PC-9 (cell line): ENCODE results near the gene RBMS1. TPM values are rescaled to one million over a fixed set of nuclear protein-coding genes. Genes with fewer than 3 reads are reported as not detected.
"Not testable (repeated sequence)": the region's sequence is repeated elsewhere in the genome, so short reads cannot be mapped to it uniquely, and the experiment has no call there.

Source experiments
- BruUV-seq: library from RNA; stranded (reverse); fragments of 400-500 nt; replicated peaks from 2 replicates; lab custom pipeline; 2021; lab: Mats Ljungman, UMichigan
- CTCF ChIA-PET: fragments of 300-600 bp; sonication (Branson Sonifier 250); formaldehyde crosslinking; loops from one replicate; lab custom pipeline; 2022; ENCODE audit warnings: antibody characterized with exemption; lab: Charles Lee
- POLR2A ChIA-PET: fragments of 300-600 bp; sonication (Branson Sonifier 250); formaldehyde crosslinking; loops from one replicate; lab custom pipeline; 2022; ENCODE audit warnings: antibody characterized with exemption; ENCODE audit not compliant: unreplicated experiment; lab: Charles Lee
- DNase-seq, 2 experiments: peaks; one replicate each; pipeline versions ENCODE4 v3.0.0 to v3.0.0-alpha.2; 2015 to 2022; ENCODE audit warnings: mixed read lengths in 1 of 2
- H2AFZ ChIP-seq: fragments of 200-600 bp; sonication (generic); 2 replicates; pipeline ENCODE4 v1.8.1; 2017; ENCODE audit warnings: antibody characterized with exemption
- H3F3A ChIP-seq: fragments of 200-600 bp; sonication (generic); 2 replicates; pipeline ENCODE4 v1.8.1; 2017; ENCODE audit warnings: antibody characterized with exemption, mild to moderate bottlenecking, low read depth; ENCODE audit not compliant: insufficient read depth
- H3K27ac ChIP-seq: fragments of 200-600 bp; sonication (generic); 2 replicates; pipeline ENCODE4 v1.6.1; 2016; ENCODE audit warnings: mixed run types
- H3K27me3 ChIP-seq: fragments of 200-600 bp; sonication (generic); 2 replicates; pipeline ENCODE4 v1.6.1; 2016; ENCODE audit warnings: low read depth, mixed run types; ENCODE audit not compliant: insufficient read depth
- H3K36me3 ChIP-seq: fragments of 200-600 bp; sonication (generic); 2 replicates; pipeline ENCODE4 v1.6.1; 2016; ENCODE audit warnings: low read depth, mixed run types
- H3K4me1 ChIP-seq: fragments of 200-600 bp; sonication (generic); replicated peaks from 2 replicates; pipeline ENCODE4 v1.6.1; 2016; ENCODE audit warnings: mixed run types; ENCODE audit not compliant: insufficient read depth
- H3K4me2 ChIP-seq: fragments of 200-600 bp; sonication (generic); 2 replicates; pipeline ENCODE4 v1.6.1; 2017; ENCODE audit warnings: mixed run types
- H3K4me3 ChIP-seq: fragments of 200-600 bp; sonication (generic); 2 replicates; pipeline ENCODE4 v1.6.1; 2016; ENCODE audit warnings: mixed run types
- H3K79me2 ChIP-seq: fragments of 200-600 bp; sonication (generic); 2 replicates; pipeline ENCODE4 v1.6.1; 2017; ENCODE audit warnings: low read depth, mixed run types
- H3K9me2 ChIP-seq: fragments of 200-600 bp; sonication (generic); 2 replicates; pipeline ENCODE4 v1.8.1; 2017; ENCODE audit warnings: mild to moderate bottlenecking; ENCODE audit not compliant: insufficient read depth
- H3K9me3 ChIP-seq: fragments of 200-600 bp; sonication (generic); 2 replicates; pipeline ENCODE4 v1.8.1; 2016; ENCODE audit warnings: low read depth; ENCODE audit not compliant: insufficient read depth
- H4K20me1 ChIP-seq: fragments of 200-600 bp; sonication (generic); 2 replicates; pipeline ENCODE4 v1.8.1; 2017; ENCODE audit not compliant: insufficient read depth
- EZH2 ChIP-seq: fragments of 200-600 bp; sonication (generic); IDR thresholded peaks from 2 replicates; pipeline ENCODE4 v1.8.0; 2017; ENCODE audit warnings: antibody characterized with exemption, low read depth
- intact Hi-C: fragments of 100-400 bp; cut with micrococcal nuclease; formaldehyde crosslinking; loops from one replicate; pipeline ENCODE4 v1.10.0; 2022; ENCODE audit not compliant: unreplicated experiment
- total RNA-seq: library from RNA; stranded (reverse); gene quantifications from 2 replicates; pipeline ENCODE4 v1.2.3, GENCODE V29; 2021
- TF ChIP-seq, protein P1 (sequence below): fragments of 200-600 bp; sonication (generic); conservative IDR thresholded peaks from 2 replicates; pipeline ENCODE4 v1.6.1; 2017; ENCODE audit warnings: mixed run types, antibody characterized with exemption, mild to moderate bottlenecking, moderate library complexity

RBMS1 gene
- total RNA-seq, 1 experiment from 2014 or later, result 65.1 TPM

DNA sequence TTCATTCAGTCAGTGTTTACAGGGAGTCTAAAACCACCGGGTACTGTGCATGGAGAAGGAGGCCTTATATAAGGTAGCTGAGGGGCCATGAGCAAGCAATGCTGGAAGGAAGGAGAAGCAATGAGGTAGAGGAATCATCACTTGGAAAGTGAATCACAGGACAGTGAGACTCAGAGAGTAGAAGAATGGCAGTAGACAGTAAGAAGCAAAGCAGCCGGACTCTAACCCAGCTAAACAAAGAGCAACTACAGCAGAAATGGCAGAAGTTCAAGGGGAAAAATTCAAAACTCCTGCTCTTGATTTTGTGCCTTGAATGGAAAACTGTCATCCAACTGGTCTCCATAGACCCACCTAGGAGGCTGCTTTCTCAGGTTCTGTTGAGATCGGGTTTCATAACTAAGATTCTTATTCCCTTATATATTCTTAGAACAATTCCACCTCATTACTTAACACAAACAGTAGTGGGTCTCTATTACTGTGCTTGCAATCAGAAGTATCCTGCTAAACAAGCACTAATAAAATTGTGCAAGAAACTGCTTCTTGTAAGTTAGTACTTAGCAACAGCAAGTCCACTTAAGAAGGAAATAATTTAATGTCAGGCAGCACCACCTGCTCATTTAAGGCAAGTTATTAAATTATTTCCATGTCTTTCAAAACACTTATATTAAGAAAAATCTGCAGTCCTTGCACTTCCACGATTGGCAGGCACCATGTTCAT, 68.0 kb downstream of the RBMS1 start:
- H3K9me2 ChIP-seq, result no peaks in the 10 kb centered on the region
- BruUV-seq, result no TSS peak
- H3F3A ChIP-seq, result no peaks in the 10 kb centered on the region
- no peak overlapping the region for H3K27ac ChIP-seq
- H3K4me3 ChIP-seq, result no peak overlapping the region
- POLR2A ChIA-PET, result no interaction called here
- no peak overlapping the region for H3K4me2 ChIP-seq
- no peaks in the 10 kb centered on the region for H4K20me1 ChIP-seq
- no peak for DNase-seq
- peaks cover 9% of the 10 kb centered on the region; the same call in 1 of the 2 replicates for H3K79me2 ChIP-seq
- H3K9me3 ChIP-seq, result no peaks in the 10 kb centered on the region
- intact Hi-C loops, result no loop called here
- CTCF ChIA-PET, result no interaction called here
- peaks cover 7% of the 10 kb centered on the region; the same call in 1 of the 2 replicates for H3K36me3 ChIP-seq
- H3K4me1 ChIP-seq, result peaks cover 7% of the 10 kb centered on the region; the same call in 1 of the 2 replicates
- H3K27me3 ChIP-seq, result no peaks in the 10 kb centered on the region
- TF ChIP-seq, protein P1, sequence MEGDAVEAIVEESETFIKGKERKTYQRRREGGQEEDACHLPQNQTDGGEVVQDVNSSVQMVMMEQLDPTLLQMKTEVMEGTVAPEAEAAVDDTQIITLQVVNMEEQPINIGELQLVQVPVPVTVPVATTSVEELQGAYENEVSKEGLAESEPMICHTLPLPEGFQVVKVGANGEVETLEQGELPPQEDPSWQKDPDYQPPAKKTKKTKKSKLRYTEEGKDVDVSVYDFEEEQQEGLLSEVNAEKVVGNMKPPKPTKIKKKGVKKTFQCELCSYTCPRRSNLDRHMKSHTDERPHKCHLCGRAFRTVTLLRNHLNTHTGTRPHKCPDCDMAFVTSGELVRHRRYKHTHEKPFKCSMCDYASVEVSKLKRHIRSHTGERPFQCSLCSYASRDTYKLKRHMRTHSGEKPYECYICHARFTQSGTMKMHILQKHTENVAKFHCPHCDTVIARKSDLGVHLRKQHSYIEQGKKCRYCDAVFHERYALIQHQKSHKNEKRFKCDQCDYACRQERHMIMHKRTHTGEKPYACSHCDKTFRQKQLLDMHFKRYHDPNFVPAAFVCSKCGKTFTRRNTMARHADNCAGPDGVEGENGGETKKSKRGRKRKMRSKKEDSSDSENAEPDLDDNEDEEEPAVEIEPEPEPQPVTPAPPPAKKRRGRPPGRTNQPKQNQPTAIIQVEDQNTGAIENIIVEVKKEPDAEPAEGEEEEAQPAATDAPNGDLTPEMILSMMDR, result no peak
- TF ChIP-seq EZH2, result no peak
- H2AFZ ChIP-seq, result no peak overlapping the region

DNA sequence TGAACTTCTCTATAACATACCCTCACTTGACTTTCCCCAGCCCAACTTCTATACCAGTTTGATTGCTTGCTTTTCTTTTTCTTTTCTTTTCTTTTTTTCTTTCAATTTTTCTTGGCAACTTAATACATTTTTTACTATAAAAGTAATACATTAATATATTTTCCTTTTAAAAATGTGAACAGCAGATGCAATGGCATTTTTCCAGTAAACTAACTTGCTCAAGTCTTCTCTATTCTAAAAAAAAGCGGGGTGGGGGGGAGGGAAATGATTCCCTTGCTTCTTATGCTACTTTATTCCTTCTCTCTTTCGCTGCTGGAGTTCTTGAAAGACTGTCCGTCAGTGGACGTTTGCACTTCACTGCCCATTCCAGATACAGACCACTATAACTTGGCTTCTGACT, 70.5 kb downstream of the RBMS1 start:
- Histone ChIP-seq H3K4me3 (no peak overlapping the region), H3F3A (peaks cover 4% of the 10 kb centered on the region; the same call in 1 of the 2 replicates), H3K9me3 (no peaks in the 10 kb centered on the region), H3K4me2 (no peak overlapping the region), H3K4me1 (peaks cover 19% of the 10 kb centered on the region; the same call in 1 of the 2 replicates), H2AFZ (no peak overlapping the region), H4K20me1 (no peaks in the 10 kb centered on the region), H3K79me2 (peaks cover 19% of the 10 kb centered on the region), H3K27me3 (no peaks in the 10 kb centered on the region), H3K27ac (no peak overlapping the region), H3K36me3 (peaks cover 6% of the 10 kb centered on the region; the same call in 1 of the 2 replicates), H3K9me2 (no peaks in the 10 kb centered on the region)
- ChIA-PET POLR2A (no interaction called here), CTCF (no interaction called here)
- BruUV-seq, result no TSS peak
- intact Hi-C loops, result no loop called here
- DNase-seq, result no peak
- TF ChIP-seq, protein P1, result no peak
- no peak for TF ChIP-seq EZH2

DNA sequence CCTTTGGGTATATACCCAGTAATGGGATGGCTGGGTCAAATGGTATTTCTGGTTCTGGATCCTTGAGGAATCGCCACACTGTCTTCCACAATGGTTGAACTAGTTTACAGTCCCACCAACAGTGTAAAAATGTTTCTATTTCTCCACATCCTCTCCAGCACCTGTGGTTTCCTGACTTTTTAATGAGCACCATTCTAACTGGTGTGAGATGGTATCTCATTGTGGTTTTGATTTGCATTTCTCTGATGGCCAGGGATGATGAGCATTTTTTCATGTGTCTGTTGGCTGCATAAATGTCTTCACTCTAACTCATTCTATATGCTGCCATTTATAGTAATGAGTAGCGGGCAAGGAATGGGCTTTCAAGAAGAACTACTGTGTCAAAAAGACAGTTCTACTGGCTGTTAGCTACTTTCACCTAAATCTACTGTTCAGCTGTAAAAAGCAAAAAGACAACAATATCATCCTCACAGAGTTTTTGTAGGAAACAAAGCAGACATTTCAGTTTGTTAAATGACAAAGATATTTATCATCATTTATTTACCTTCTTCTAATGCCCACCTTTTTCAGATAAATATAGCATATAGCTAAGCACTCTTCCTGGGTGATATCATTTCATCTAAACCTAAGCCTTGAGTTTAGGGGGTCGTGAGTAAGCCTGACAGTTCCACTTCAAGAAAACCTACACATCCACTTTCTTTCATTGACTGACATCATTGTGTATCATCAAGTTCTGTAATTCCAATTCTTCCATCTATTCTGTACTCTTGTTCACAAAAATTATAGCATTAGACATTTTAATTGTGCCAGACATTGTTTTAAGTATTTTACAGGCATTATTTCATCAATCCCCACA, 71.7 kb downstream of the RBMS1 start:
- H3K4me3 ChIP-seq, H3K27me3 ChIP-seq, H3K9me3 ChIP-seq, H3K4me2 ChIP-seq, H4K20me1 ChIP-seq, H3K36me3 ChIP-seq, H3K27ac ChIP-seq, CTCF ChIA-PET, BruUV-seq, H3K9me2 ChIP-seq, DNase-seq, H2AFZ ChIP-seq, POLR2A ChIA-PET, H3F3A ChIP-seq, intact Hi-C loops: not testable (repeated sequence)
- H3K4me1 ChIP-seq, result 0 out of 2 replicates have a peak, but pooled peaks cover 15% of the 10 kb centered on the region
- peaks cover 24% of the 10 kb centered on the region for H3K79me2 ChIP-seq
